ENCODE measurements around the gene JAML. TPM values are rescaled to one million over a fixed set of nuclear protein-coding genes. Genes with fewer than 3 reads are reported as not detected.

The JAML gene
- total and polyA plus RNA-seq, 2 donors, result 39.7 to 58.8 TPM

DNA sequence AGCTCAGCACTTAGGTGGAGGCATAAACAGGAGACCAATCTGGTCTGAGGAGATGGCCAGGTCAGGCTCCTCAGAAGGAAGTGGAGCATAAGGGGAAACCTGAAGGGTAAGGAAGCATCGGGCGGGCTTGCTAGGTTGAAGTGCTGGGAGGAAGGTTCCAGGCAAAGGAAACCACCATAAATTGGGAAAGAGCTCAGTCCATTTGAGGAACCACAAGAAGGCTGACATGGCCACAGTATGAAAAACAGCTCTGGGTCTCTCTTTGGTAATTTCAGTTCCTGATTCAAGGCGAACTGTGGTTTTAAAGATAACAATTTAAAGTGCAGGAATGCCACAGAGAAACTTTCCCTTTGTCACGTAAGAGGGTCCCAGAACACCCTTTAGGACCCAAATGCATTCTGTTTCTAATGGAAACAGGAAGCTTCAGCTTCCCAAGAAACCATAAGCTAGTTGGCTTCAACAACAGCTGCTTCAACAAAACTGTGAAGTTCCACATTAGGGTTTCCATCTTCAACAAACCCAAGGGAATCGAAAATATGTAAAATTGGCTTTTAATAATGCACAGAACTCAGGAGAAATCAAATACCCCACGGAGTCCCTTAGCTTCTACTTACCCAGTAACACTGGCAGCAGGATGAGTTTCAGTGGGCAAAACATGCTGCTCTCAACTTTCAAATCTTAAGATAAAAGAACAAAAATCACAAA lies 10.4 kb downstream of the JAML start:
- H3K27ac ChIP-seq (ENCODE audit: low read depth in 1 of 2, low read length in 1 of 2), result peak overlapping the region in 1 of 2 donors; percentile 4
- H3K4me1 ChIP-seq (ENCODE audit: control insufficient read depth in 2 of 2, insufficient read depth in 2 of 2, low read length in 2 of 2), result peaks cover 13 to 55% of the 10 kb centered on the region in 2 donors
- no peaks in the 10 kb centered on the region for H3K9me3 ChIP-seq (ENCODE audit: control insufficient read depth in 2 of 2, insufficient read depth in 1 of 2, low read length in 1 of 2)
- peaks cover 2 to 3% of the 10 kb centered on the region in 2 donors for H3K36me3 ChIP-seq (ENCODE audit: control insufficient read depth in 2 of 2, insufficient read depth in 2 of 2, low read length in 1 of 2)
- no peaks in the 10 kb centered on the region for H3K27me3 ChIP-seq (ENCODE audit: control insufficient read depth in 2 of 2, insufficient read depth in 1 of 2, low read length in 1 of 2)
- DNase-seq (ENCODE audit: low read depth in 6 of 9, low spot score in 9 of 9), result peak in 1 of 9 donors; percentile 43
- no peak overlapping the region for H3K4me3 ChIP-seq (ENCODE audit: low read length in 2 of 2)
- 31% methylated on average over 6 of the region's 6 CpGs for WGBS

GRCh38 chr11:118213781-118214180 lies 11.0 kb downstream of the JAML start:
- Histone ChIP-seq H3K4me1 (ENCODE audit: control insufficient read depth in 2 of 2, insufficient read depth in 2 of 2, low read length in 2 of 2) (peaks cover 13 to 55% of the 10 kb centered on the region in 2 donors), H3K9me3 (ENCODE audit: control insufficient read depth in 2 of 2, insufficient read depth in 1 of 2, low read length in 1 of 2) (no peaks in the 10 kb centered on the region), H3K27me3 (ENCODE audit: control insufficient read depth in 2 of 2, insufficient read depth in 1 of 2, low read length in 1 of 2) (no peaks in the 10 kb centered on the region), H3K27ac (ENCODE audit: low read depth in 1 of 2, low read length in 1 of 2) (peak overlapping the region in 1 of 2 donors; percentile 48), H3K36me3 (ENCODE audit: control insufficient read depth in 2 of 2, insufficient read depth in 2 of 2, low read length in 1 of 2) (peaks cover 2 to 3% of the 10 kb centered on the region in 2 donors), H3K4me3 (ENCODE audit: low read length in 2 of 2) (no peak overlapping the region)
- WGBS, result 94% methylated on average over 2 of the region's 2 CpGs
- DNase-seq (ENCODE audit: low read depth in 6 of 9, low spot score in 9 of 9), result no peak

- H3K27me3 ChIP-seq (ENCODE audit: control insufficient read depth in 2 of 2, insufficient read depth in 1 of 2, low read length in 1 of 2), result no peaks in the 10 kb centered on the region
- H3K9me3 ChIP-seq (ENCODE audit: control insufficient read depth in 2 of 2, insufficient read depth in 1 of 2, low read length in 1 of 2), result no peaks in the 10 kb centered on the region
- peak overlapping the region in 1 of 2 donors; percentile 48 for H3K27ac ChIP-seq (ENCODE audit: low read depth in 1 of 2, low read length in 1 of 2)
- H3K4me1 ChIP-seq (ENCODE audit: control insufficient read depth in 2 of 2, insufficient read depth in 2 of 2, low read length in 2 of 2), result peaks cover 13 to 55% of the 10 kb centered on the region in 2 donors
- peak in 1 of 9 donors; percentile 27 for DNase-seq (ENCODE audit: low read depth in 6 of 9, low spot score in 9 of 9)
- H3K4me3 ChIP-seq (ENCODE audit: low read length in 2 of 2), result no peak overlapping the region
- 89% methylated on average over 4 of the region's 4 CpGs for WGBS
- H3K36me3 ChIP-seq (ENCODE audit: control insufficient read depth in 2 of 2, insufficient read depth in 2 of 2, low read length in 1 of 2), result peaks cover 2 to 3% of the 10 kb centered on the region in 2 donors
Observed at GRCh38 chr11:118213201-118213600, 11.6 kb downstream of the JAML start.

GRCh38 chr11:118212781-118213191 lies 12.0 kb downstream of the JAML start:
- Histone ChIP-seq H3K27ac (ENCODE audit: low read depth in 1 of 2, low read length in 1 of 2) (no peak overlapping the region), H3K9me3 (ENCODE audit: control insufficient read depth in 2 of 2, insufficient read depth in 1 of 2, low read length in 1 of 2) (no peaks in the 10 kb centered on the region), H3K36me3 (ENCODE audit: control insufficient read depth in 2 of 2, insufficient read depth in 2 of 2, low read length in 1 of 2) (peaks cover 2 to 3% of the 10 kb centered on the region in 2 donors), H3K27me3 (ENCODE audit: control insufficient read depth in 2 of 2, insufficient read depth in 1 of 2, low read length in 1 of 2) (no peaks in the 10 kb centered on the region), H3K4me1 (ENCODE audit: control insufficient read depth in 2 of 2, insufficient read depth in 2 of 2, low read length in 2 of 2) (peaks cover 13 to 53% of the 10 kb centered on the region in 2 donors), H3K4me3 (ENCODE audit: low read length in 2 of 2) (no peak overlapping the region)
- 85% methylated on average over 2 of the region's 2 CpGs for WGBS
- no peak for DNase-seq (ENCODE audit: low read depth in 6 of 9, low spot score in 9 of 9)

DNA sequence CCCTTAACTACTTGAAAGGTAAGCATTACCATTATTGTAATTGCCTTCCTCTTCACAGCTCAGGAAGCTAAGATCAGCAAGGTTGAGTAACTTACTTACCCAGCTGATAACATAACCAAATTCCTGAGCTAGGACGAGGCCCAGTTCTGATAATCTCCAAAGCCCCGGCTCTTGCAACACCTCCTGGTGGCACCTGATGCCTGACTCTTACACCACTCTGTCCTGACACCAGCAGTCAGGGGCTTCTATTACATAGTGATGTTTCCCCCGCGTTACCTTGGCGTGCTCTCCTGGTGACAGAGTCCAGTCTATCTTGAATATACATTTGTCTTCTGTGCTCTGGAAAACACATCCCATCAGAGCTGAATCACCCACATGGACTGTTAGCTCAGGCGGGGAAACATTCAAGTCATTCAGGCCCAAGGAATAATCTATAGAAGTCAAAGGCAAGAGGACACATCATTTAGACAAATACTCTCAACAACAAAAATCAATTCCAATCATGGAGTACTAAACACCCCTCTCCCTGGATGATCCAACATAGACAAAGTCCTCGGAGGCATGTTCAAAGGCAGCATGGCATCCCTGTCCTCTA lies 12.6 kb downstream of the JAML start:
- H3K4me3 ChIP-seq (ENCODE audit: low read length in 2 of 2), result no peak overlapping the region
- no peaks in the 10 kb centered on the region for H3K27me3 ChIP-seq (ENCODE audit: control insufficient read depth in 2 of 2, insufficient read depth in 1 of 2, low read length in 1 of 2)
- no peaks in the 10 kb centered on the region for H3K9me3 ChIP-seq (ENCODE audit: control insufficient read depth in 2 of 2, insufficient read depth in 1 of 2, low read length in 1 of 2)
- H3K4me1 ChIP-seq (ENCODE audit: control insufficient read depth in 2 of 2, insufficient read depth in 2 of 2, low read length in 2 of 2), result peaks cover 13 to 47% of the 10 kb centered on the region in 2 donors
- peaks cover 2 to 3% of the 10 kb centered on the region in 2 donors for H3K36me3 ChIP-seq (ENCODE audit: control insufficient read depth in 2 of 2, insufficient read depth in 2 of 2, low read length in 1 of 2)
- H3K27ac ChIP-seq (ENCODE audit: low read depth in 1 of 2, low read length in 1 of 2), result no peak overlapping the region
- 96% methylated on average over 7 of the region's 7 CpGs for WGBS
- DNase-seq (ENCODE audit: low read depth in 6 of 9, low spot score in 9 of 9), result no peak

DNA sequence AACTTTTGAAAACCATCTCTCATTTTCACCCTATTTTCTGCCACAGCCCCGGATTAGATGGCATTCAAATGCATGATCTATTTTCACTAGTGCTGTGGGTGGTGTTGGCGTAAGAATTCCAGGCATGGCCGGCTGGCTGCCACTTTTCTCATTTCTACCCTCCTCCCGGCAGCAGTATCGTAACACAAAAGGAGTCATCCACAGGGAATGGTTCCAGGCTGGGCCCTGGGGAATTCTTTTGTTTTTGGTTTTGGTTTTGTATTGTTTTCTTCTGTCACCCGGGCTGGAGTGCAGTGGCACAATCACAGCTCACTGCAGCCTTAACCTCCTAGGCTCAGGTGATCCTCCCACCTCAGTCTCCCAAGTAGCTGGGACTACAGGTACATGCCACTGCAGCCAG lies 13.8 kb downstream of the JAML start:
- no peak for DNase-seq (ENCODE audit: low read depth in 6 of 9, low spot score in 9 of 9)
- Histone ChIP-seq H3K9me3 (ENCODE audit: control insufficient read depth in 2 of 2, insufficient read depth in 1 of 2, low read length in 1 of 2) (no peaks in the 10 kb centered on the region), H3K27ac (ENCODE audit: low read depth in 1 of 2, low read length in 1 of 2) (no peak overlapping the region), H3K27me3 (ENCODE audit: control insufficient read depth in 2 of 2, insufficient read depth in 1 of 2, low read length in 1 of 2) (no peaks in the 10 kb centered on the region), H3K4me3 (ENCODE audit: low read length in 2 of 2) (no peak overlapping the region), H3K4me1 (ENCODE audit: control insufficient read depth in 2 of 2, insufficient read depth in 2 of 2, low read length in 2 of 2) (peaks cover 18 to 49% of the 10 kb centered on the region in 2 donors), H3K36me3 (ENCODE audit: control insufficient read depth in 2 of 2, insufficient read depth in 2 of 2, low read length in 1 of 2) (peaks cover 2 to 5% of the 10 kb centered on the region in 2 donors)
- 97% methylated on average over 6 of the region's 6 CpGs for WGBS

- Histone ChIP-seq H3K36me3 (ENCODE audit: control insufficient read depth in 2 of 2, insufficient read depth in 2 of 2, low read length in 1 of 2) (peaks cover 2 to 9% of the 10 kb centered on the region in 2 donors), H3K27ac (ENCODE audit: low read depth in 1 of 2, low read length in 1 of 2) (no peak overlapping the region), H3K27me3 (ENCODE audit: control insufficient read depth in 2 of 2, insufficient read depth in 1 of 2, low read length in 1 of 2) (no peaks in the 10 kb centered on the region), H3K4me1 (ENCODE audit: control insufficient read depth in 2 of 2, insufficient read depth in 2 of 2, low read length in 2 of 2) (peaks cover 14 to 46% of the 10 kb centered on the region in 2 donors), H3K4me3 (ENCODE audit: low read length in 2 of 2) (no peak overlapping the region), H3K9me3 (ENCODE audit: control insufficient read depth in 2 of 2, insufficient read depth in 1 of 2, low read length in 1 of 2) (no peaks in the 10 kb centered on the region)
- no peak for DNase-seq (ENCODE audit: low read depth in 6 of 9, low spot score in 9 of 9)
- 99% methylated on average over 7 of the region's 7 CpGs for WGBS
Observed at GRCh38 chr11:118210323-118210722, 14.5 kb downstream of the JAML start.

GRCh38 chr11:118209033-118209432 lies 15.8 kb downstream of the JAML start:
- no peaks in the 10 kb centered on the region for H3K27me3 ChIP-seq (ENCODE audit: control insufficient read depth in 2 of 2, insufficient read depth in 1 of 2, low read length in 1 of 2)
- peaks cover 16 to 39% of the 10 kb centered on the region in 2 donors for H3K4me1 ChIP-seq (ENCODE audit: control insufficient read depth in 2 of 2, insufficient read depth in 2 of 2, low read length in 2 of 2)
- peaks cover 2 to 9% of the 10 kb centered on the region in 2 donors for H3K36me3 ChIP-seq (ENCODE audit: control insufficient read depth in 2 of 2, insufficient read depth in 2 of 2, low read length in 1 of 2)
- no peaks in the 10 kb centered on the region for H3K9me3 ChIP-seq (ENCODE audit: control insufficient read depth in 2 of 2, insufficient read depth in 1 of 2, low read length in 1 of 2)
- DNase-seq (ENCODE audit: low read depth in 6 of 9, low spot score in 9 of 9), result no peak
- no peak overlapping the region for H3K4me3 ChIP-seq (ENCODE audit: low read length in 2 of 2)
- no peak overlapping the region for H3K27ac ChIP-seq (ENCODE audit: low read depth in 1 of 2, low read length in 1 of 2)
- WGBS, result 94% methylated on average over 3 of the region's 3 CpGs

GRCh38 chr11:118207079-118207478 lies 17.7 kb downstream of the JAML start:
- Histone ChIP-seq H3K4me1 (ENCODE audit: control insufficient read depth in 2 of 2, insufficient read depth in 2 of 2, low read length in 2 of 2) (peaks cover 23 to 37% of the 10 kb centered on the region in 2 donors), H3K36me3 (ENCODE audit: control insufficient read depth in 2 of 2, insufficient read depth in 2 of 2, low read length in 1 of 2) (peaks cover 2 to 22% of the 10 kb centered on the region in 2 donors)
- WGBS, result 97% methylated on average over 2 of the region's 2 CpGs

More at GRCh38 chr11:118207079-118207478, 17.7 kb downstream of the JAML start:
- Histone ChIP-seq H3K27ac (ENCODE audit: low read depth in 1 of 2, low read length in 1 of 2) (peak overlapping the region in 1 of 2 donors; percentile 90), H3K4me3 (ENCODE audit: low read length in 2 of 2) (no peak overlapping the region), H3K27me3 (ENCODE audit: control insufficient read depth in 2 of 2, insufficient read depth in 1 of 2, low read length in 1 of 2) (no peaks in the 10 kb centered on the region), H3K9me3 (ENCODE audit: control insufficient read depth in 2 of 2, insufficient read depth in 1 of 2, low read length in 1 of 2) (no peaks in the 10 kb centered on the region)
- DNase-seq (ENCODE audit: low read depth in 6 of 9, low spot score in 9 of 9), result no peak

Measured in thymus (tissue), 11 donors.